Eye (tissue), 1 donor: ENCODE data around the gene INCA1.

Experiments
- DNase-seq: peaks from one replicate; pipeline ENCODE4 v3.0.0-alpha.2; 2015

INCA1 gene

GRCh38 chr17:4969551-4970173 is 27.7 kb downstream of the INCA1 start:
- DNase-seq: no peak

- peak; percentile 35 for DNase-seq
These were observed 28.2 kb downstream of the INCA1 start for GRCh38 chr17:4969047-4969550.

GRCh38 chr17:4968486-4969046 is 28.8 kb downstream of the INCA1 start:
- peak; percentile 71 for DNase-seq

GRCh38 chr17:4967539-4968485 is 29.5 kb downstream of the INCA1 start, which contains the start of gene SPAG7:
SPAG7 (minus strand) TSS chr17:4967817; CDS start chr17:4967804, 13 bp downstream.
- peak; percentile 100 for DNase-seq

GRCh38 chr17:4966844-4967538 is 30.3 kb downstream of the INCA1 start:
- DNase-seq: peak; percentile 99

- no peak for DNase-seq
These were observed 31.9 kb downstream of the INCA1 start for GRCh38 chr17:4965311-4965986.

GRCh38 chr17:4960279-4960922 is 36.9 kb downstream of the INCA1 start:
- no peak for DNase-seq

- no peak for DNase-seq
These were observed 37.9 kb downstream of the INCA1 start for GRCh38 chr17:4959261-4959965.

GRCh38 chr17:4958102-4958501 is 39.2 kb downstream of the INCA1 start:
- DNase-seq: no peak

- DNase-seq: no peak
These were observed 40.7 kb downstream of the INCA1 start for GRCh38 chr17:4956493-4957061.

GRCh38 chr17:4955091-4955490 is 42.2 kb downstream of the INCA1 start:
- no peak for DNase-seq

- DNase-seq: peak; percentile 14
These were observed 43.8 kb downstream of the INCA1 start for GRCh38 chr17:4953451-4953961.

- no peak for DNase-seq
These were observed 45.8 kb downstream of the INCA1 start for GRCh38 chr17:4951486-4951885.

GRCh38 chr17:4950746-4951204 is 46.5 kb downstream of the INCA1 start, which contains the start of gene ENO3:
ENO3 (plus strand) TSS chr17:4951119; CDS start chr17:4951830, 711 bp downstream.
- DNase-seq: peak; percentile 45

GRCh38 chr17:4950075-4950745 is 47.1 kb downstream of the INCA1 start:
- DNase-seq: peak; percentile 61

- DNase-seq: peak; percentile 83
These were observed 47.8 kb downstream of the INCA1 start for GRCh38 chr17:4949321-4950074.

GRCh38 chr17:4948931-4949320 is 48.4 kb downstream of the INCA1 start:
- DNase-seq: peak; percentile 92

- DNase-seq: peak; percentile 94
These were observed 49.0 kb downstream of the INCA1 start, which contains the start of gene PFN1 for GRCh38 chr17:4948166-4948930. PFN1 (minus strand) TSS chr17:4948530; CDS start chr17:4948394, 136 bp downstream.
